IPS-18a (cell line): ENCODE data around the gene PRPF19.
A peak's percentile ranks its signal among the peaks of the same experiment; 100 is the strongest.

Experiments used
- H3K27ac ChIP-seq: one replicate; pipeline ENCODE4 v1.5.1; 2013; ENCODE audit warnings: low read length
- H3K27me3 ChIP-seq: one replicate; pipeline ENCODE4 v1.6.1; 2013; ENCODE audit warnings: mild to moderate bottlenecking, low read length; ENCODE audit not compliant: control insufficient read depth, insufficient read depth
- H3K36me3 ChIP-seq: one replicate; pipeline ENCODE4 v1.6.1; 2013; ENCODE audit warnings: low read depth, low read length; ENCODE audit not compliant: control insufficient read depth
- H3K4me1 ChIP-seq: one replicate; pipeline ENCODE4 v1.6.1; 2013; ENCODE audit warnings: low read depth, low read length; ENCODE audit not compliant: control insufficient read depth
- H3K4me3 ChIP-seq: one replicate; pipeline ENCODE4 v1.5.1; 2013; ENCODE audit warnings: low read length
- H3K9ac ChIP-seq: one replicate; pipeline ENCODE4 v1.6.1; 2013; ENCODE audit warnings: mild to moderate bottlenecking, low read length, moderate library complexity
- H3K9me3 ChIP-seq: one replicate; pipeline ENCODE4 v1.6.1; 2013; ENCODE audit warnings: low read depth, low read length; ENCODE audit not compliant: control insufficient read depth

The PRPF19 gene

DNA sequence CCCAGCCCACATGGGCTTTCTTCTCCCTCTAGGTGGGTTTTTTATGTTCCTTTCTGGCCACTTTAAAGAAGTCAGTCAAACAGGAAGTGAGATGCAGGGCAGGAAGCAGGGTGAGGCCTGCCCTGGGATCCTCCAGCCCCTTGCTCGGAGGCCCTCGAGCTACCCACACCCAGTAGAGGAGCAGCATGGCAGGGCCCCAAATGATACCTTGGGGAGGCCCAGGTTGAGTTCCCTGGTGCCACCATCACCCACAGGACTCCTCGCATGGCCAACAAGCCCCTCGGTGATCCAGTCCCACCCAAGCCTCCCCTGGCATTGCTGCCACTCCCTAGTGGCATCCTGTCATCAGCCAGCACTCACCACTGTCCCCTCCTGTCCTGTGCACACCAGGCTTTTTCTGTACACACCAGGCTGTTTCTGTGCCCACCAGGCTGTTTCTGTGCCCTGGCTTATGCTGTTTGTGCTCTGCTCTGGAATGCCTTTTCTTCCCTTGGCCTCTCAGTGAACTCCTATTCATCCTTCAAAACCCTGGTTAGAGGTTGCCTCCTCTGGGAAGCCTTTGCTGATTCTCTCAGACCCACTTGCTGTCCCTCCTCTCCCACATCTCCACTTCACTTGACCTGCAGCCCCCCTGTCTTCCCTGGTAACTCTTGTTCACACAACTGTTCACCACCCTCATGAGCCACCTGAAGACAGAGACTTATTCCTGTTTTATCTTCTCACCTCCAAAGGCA lies 47.5 kb downstream of the PRPF19 start:
- H3K9ac ChIP-seq, result no peak overlapping the region
- H3K27ac ChIP-seq, result no peak overlapping the region
- no peaks in the 10 kb centered on the region for H3K36me3 ChIP-seq
- H3K9me3 ChIP-seq, result no peaks in the 10 kb centered on the region
- H3K4me1 ChIP-seq, result no peaks in the 10 kb centered on the region
- no peak overlapping the region for H3K4me3 ChIP-seq
- no peaks in the 10 kb centered on the region for H3K27me3 ChIP-seq

- H3K4me1 ChIP-seq, result no peaks in the 10 kb centered on the region
- H3K36me3 ChIP-seq, result no peaks in the 10 kb centered on the region
- H3K9ac ChIP-seq, result no peak overlapping the region
- no peaks in the 10 kb centered on the region for H3K9me3 ChIP-seq
- peaks cover 3% of the 10 kb centered on the region for H3K27me3 ChIP-seq
- H3K27ac ChIP-seq, result no peak overlapping the region
- H3K4me3 ChIP-seq, result no peak overlapping the region
Measured at GRCh38 chr11:60858236-60858635, 48.1 kb downstream of the PRPF19 start.

DNA sequence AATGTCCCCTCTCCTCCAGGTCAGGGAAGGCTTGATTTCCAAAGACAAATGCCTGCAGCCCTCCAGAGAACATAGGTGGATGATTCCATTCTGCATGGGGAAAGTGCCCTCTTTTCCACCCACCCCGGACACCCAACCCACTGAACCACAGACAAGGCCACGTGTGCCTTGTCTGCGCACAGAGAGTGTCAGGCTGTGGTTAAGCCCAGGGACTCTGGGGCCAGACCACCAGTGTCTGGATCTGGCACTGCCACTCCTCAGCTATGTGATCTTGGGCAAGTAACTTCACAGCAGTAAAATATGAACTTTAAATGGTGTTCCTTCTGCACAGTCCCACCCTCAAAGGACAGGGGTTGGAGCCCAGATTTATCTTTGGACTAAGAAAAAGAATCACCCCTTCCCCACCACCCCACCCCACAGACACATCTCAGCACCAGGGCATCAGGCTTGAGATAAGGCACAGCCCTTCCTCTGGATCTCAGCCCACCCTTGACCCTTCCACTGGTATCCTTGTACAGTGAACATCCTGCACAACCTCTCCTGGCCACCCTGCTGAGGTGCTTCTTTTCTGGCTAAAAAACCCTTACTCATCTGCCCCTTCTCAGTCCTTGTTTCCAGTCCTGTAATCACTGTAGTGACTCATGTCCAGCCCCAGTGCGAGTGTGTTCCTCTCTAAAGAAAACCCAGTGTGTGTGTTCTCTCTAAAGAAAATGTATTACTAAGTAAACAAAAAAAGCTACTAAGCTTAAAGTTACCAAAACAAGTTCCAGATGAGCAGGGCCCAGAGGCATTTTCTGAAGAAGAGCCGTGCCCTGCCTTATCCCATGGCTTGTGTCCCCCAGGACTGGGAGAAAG lies 48.8 kb downstream of the PRPF19 start:
- H3K9me3 ChIP-seq, result no peaks in the 10 kb centered on the region
- H3K4me1 ChIP-seq, result no peaks in the 10 kb centered on the region
- no peaks in the 10 kb centered on the region for H3K36me3 ChIP-seq
- H3K9ac ChIP-seq, result no peak overlapping the region
- no peak overlapping the region for H3K27ac ChIP-seq
- peaks cover 6% of the 10 kb centered on the region for H3K27me3 ChIP-seq
- H3K4me3 ChIP-seq, result no peak overlapping the region

- Histone ChIP-seq H3K27me3 (peaks cover 6% of the 10 kb centered on the region), H3K27ac (no peak within 1 kb of the TSS), H3K36me3 (peaks cover 3% of the 10 kb centered on the region), H3K9me3 (no peaks in the 10 kb centered on the region), H3K9ac (no peak within 1 kb of the TSS), H3K4me1 (no peaks in the 10 kb centered on the region), H3K4me3 (no peak within 1 kb of the TSS)
Measured at GRCh38 chr11:60855726-60856633, 50.4 kb downstream of the PRPF19 start, which contains the start of gene PTGDR2. Gene PTGDR2, minus strand, starts transcription at chr11:60855950. Its CDS starts 2,228 bp downstream, at chr11:60853722.

GRCh38 chr11:60854847-60855725 lies 51.3 kb downstream of the PRPF19 start:
- H3K27me3 ChIP-seq, result peaks cover 6% of the 10 kb centered on the region
- no peaks in the 10 kb centered on the region for H3K4me1 ChIP-seq
- peaks cover 12% of the 10 kb centered on the region for H3K36me3 ChIP-seq
- H3K9ac ChIP-seq, result no peak overlapping the region
- H3K27ac ChIP-seq, result no peak overlapping the region
- H3K9me3 ChIP-seq, result no peaks in the 10 kb centered on the region
- H3K4me3 ChIP-seq, result no peak overlapping the region

- Histone ChIP-seq H3K4me1 (no peaks in the 10 kb centered on the region), H3K9ac (no peak overlapping the region), H3K36me3 (peaks cover 20% of the 10 kb centered on the region), H3K4me3 (no peak overlapping the region), H3K27ac (no peak overlapping the region), H3K9me3 (no peaks in the 10 kb centered on the region), H3K27me3 (peaks cover 6% of the 10 kb centered on the region)
Measured at GRCh38 chr11:60854140-60854846, 52.1 kb downstream of the PRPF19 start.

DNA sequence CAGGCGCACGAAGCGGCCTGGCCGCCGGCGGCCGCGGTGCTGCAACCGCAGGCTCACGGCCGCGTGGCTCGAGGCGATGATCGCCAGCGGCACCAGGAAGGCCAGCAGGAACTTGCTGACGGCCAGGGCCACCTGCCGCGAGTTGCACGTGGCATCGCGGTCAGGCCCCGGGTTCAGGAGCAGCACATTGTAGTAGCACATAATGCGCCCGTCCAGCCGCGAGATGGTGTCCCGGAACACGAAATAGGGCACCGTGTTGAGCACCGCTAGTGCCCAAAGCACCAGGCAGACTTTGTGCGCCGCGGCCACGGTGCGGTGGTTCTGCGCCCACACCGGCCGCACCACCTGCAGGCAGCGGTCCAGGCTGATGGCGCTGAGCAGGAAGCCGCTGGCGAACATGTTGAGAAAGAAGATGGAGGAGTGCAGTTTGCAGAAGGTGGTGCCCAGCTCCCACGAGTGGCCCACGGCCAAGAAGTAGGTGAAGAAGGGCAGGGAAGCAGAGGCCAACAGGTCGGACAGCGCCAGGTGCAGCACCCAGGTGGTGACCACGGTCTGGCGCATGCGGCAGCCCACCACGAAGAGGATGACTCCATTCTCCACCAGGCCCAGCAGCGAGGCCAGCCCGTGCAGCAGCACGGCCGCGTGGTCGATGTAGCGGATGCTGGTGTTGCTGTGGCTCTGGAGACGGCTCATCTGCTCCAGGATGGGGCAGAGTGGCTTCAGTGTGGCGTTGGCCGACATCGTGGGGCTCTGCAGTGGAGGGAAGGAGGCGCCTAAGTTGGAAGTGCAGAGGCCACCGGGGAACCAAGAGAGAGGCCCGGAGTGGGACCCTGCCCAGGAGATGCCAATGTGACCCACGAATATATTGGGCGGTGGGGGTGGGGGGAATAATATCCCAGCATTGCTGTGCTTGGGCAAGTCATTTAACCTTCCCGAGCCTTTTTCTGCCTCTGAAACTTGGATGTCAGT lies 53.1 kb downstream of the PRPF19 start:
- peaks cover 29% of the 10 kb centered on the region for H3K36me3 ChIP-seq
- no peak overlapping the region for H3K9ac ChIP-seq
- H3K4me1 ChIP-seq, result no peaks in the 10 kb centered on the region
- no peaks in the 10 kb centered on the region for H3K9me3 ChIP-seq
- H3K27ac ChIP-seq, result no peak overlapping the region
- H3K27me3 ChIP-seq, result peaks cover 6% of the 10 kb centered on the region
- H3K4me3 ChIP-seq, result no peak overlapping the region

DNA sequence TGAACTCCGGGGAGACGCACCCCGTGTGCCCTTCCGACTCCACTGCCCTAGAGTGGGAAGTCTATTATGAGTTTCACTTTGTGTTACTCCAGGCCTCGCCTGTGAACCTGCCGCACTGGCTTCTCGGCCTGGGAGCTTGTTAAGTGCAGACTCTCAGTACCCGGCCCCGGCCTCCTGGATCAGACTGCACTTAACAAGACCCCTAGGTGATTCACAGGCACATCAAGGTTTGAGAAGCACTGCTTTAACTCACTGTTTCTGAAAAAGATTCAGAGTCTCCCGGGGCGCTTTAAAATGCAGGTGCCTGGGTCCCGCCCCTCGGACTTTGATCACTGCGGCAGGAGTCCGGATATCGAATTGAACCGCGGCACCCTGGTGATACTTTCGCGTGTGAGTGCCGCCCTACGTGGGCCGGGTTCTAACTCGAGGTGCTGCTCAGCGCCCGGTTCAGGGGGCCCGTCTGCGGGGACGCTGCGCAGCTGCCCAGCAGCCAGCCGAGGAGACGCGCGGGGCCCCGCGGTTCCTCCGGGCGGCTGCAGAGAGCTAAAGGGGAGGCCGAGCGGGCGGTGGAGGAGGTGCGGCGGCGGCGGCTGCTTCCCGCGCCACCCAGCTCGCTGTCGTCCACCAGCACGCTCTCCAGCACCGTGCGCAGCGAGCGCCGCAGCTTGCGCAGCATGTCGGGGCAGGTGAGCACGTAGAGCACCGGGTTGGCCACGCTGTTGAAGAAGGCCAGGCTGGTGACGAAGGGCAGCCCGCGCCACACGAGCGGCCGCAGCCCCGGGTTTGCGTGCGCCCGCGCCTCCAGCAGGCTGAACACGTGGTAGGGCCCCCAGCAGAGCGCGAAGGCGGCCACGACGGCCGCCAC lies 54.0 kb downstream of the PRPF19 start:
- H3K9me3 ChIP-seq, result no peaks in the 10 kb centered on the region
- H3K36me3 ChIP-seq, result peaks cover 31% of the 10 kb centered on the region
- H3K9ac ChIP-seq, result no peak overlapping the region
- peaks cover 6% of the 10 kb centered on the region for H3K27me3 ChIP-seq
- no peaks in the 10 kb centered on the region for H3K4me1 ChIP-seq
- H3K27ac ChIP-seq, result no peak overlapping the region
- peak overlapping the region; percentile 21 for H3K4me3 ChIP-seq
